Activated CD4-positive, alpha-beta T cell treated with anti-CD3 and anti-CD28 coated beads, Interleukin-2, amount 50 U/mL, for 16 hours (primary cell): ENCODE data around the gene TMEM17.
"Not testable (repeated sequence)": the region's sequence is repeated elsewhere in the genome, so short reads cannot be mapped to it uniquely, and the experiment has no call there.

Experiments
- DNase-seq: peaks from one replicate; pipeline ENCODE4 v3.0.0-alpha.2; 2020

Gene TMEM17, protein sequence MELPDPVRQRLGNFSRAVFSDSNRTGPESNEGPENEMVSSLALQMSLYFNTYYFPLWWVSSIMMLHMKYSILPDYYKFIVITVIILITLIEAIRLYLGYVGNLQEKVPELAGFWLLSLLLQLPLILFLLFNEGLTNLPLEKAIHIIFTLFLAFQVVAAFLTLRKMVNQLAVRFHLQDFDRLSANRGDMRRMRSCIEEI

DNA sequence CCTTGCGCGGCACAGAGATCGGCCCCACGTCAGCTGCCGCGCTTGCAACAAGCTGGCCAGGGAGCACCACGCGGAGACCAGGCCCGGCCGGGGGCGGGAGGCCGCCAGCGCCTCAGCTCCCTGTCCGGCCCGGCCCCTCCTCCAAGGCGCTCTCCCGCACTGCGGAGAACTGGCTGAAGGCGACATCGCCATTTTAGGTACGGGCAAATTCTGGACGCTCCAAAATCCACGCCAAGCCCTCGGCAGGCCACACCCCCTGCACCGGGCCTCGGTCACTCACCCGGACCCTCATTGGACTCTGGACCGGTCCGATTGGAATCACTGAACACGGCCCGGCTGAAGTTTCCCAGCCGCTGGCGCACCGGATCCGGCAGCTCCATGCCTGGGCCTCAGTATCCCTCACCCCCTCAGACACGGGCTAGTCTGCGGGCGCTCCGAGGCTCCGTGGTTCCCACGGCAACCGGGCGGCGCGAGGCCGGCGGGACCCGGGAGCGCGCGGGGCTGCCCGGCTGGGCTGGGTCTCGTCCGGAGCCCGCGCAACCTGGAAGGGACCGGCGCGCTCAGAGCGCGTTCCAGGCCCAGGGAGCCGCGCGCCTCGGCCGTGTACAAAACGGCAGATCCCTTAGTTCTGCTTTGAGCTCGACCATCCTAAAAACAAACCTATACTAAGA lies at the start of gene TMEM17:
TSS of gene TMEM17 (minus strand) at position 446 of the 671 bp plus-strand sequence. CDS start at position 380, 66 bp downstream.
- peak; percentile 71 for DNase-seq

DNA sequence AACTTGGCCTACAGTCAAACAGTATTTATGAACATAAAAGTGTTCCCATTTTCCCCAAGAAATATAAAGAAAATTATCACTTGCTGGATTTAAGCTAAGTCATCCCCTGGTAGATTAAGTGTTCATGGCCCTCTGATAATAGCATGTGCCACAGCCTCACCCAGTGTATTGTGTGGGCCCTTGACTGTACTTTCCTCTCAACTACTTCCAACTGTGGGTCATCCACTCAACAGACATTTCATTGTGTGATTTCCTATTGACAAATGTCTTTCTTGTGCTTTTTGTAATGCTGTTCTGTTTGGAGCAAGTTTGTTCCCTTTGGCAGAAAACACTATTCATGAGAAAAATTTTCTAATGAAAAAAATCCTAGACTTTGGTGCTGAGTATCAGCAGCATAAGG lies 48.4 kb upstream of the TMEM17 start:
- DNase-seq, result no peak

DNA sequence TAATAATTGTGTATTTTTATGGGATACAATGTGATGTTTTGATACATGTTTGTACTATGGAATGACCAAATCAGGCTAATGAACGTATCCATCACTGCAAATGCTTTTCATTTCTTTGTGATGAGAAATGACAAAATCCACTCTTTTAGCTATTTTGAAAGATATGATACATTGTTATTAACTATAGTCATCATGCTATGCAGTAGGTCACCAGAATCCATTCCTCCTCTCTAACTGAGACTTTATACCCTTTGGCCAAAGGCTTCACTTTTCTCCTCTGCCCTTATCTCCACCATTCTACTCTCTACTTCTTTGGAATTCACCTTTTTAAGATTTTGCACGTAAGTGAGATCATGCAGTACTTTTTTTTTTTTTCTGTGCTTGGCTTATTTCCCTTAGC lies 44.5 kb upstream of the TMEM17 start:
- no peak for DNase-seq

DNA sequence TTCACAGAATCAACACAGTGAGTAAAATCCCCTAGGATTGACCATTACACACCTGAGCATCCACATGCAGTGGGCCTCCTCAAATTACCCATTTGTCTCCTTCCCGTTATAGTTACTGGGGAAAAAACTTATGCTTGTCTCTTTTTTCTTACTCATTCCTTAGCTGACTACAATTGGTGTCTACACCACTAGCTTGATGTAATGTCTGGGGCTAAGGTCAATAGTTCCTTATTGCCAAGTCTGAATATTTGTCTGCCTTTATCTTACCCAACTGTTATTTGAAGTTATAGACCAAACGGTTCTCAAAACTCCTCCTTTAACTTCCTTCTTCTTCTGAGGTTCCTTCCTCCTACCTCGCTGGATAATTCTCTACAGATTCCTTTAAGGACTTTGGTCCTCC lies 41.9 kb upstream of the TMEM17 start:
- DNase-seq, result no peak

DNA sequence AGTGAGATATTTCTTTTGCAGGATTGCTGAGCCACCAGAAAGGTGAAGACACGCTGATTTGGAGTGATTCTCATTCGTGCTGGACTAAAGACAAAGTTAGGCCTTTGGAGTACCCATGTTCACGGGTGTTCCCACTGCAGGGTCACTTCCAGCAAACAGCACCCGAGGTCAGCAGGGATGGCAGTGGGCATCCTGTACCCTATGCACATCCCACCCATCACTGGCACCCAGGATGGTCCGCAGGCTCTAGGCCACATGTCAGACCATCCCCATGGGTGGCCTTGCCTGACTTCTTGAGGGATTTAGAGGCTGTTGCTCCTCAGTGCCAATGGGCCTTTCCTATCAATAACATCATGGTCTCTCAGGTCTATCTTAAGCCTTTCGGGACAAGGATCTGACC lies 39.3 kb upstream of the TMEM17 start:
- no peak for DNase-seq

DNA sequence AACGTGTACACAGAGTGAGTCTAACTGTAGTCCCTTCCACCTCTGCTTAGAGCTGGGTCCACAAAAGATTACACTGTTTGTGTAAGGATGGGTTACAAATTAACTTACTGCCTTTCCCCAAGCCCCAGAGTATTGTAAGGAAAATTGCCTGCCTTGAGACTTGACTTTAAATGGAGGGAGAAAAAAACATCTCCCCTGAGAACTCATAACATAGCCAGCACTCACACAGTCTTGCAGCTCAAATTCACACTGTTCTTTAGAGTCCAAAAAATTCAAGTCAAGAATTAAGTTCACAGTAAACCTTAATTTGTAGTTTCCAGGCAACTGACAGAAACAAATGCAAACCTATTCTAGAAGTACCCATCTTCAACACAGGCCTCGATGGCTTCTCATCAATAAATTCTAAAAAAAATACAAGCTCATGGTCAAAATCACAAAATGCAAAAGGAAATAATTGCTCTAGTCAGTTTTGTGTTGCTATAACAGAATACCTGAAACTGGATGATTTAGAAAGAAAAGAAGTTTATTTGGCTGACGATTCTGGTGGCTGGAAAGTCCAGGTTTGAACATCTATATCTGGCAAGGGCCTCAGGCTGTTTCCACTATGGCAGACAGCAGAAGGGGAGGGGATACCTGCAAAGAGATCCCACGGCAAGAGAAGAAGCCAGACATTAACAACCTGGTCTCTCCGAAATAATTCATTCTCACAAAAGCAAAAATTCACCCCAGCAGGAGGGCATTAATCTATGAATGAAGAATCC lies 34.6 kb upstream of the TMEM17 start:
- no peak for DNase-seq

DNA sequence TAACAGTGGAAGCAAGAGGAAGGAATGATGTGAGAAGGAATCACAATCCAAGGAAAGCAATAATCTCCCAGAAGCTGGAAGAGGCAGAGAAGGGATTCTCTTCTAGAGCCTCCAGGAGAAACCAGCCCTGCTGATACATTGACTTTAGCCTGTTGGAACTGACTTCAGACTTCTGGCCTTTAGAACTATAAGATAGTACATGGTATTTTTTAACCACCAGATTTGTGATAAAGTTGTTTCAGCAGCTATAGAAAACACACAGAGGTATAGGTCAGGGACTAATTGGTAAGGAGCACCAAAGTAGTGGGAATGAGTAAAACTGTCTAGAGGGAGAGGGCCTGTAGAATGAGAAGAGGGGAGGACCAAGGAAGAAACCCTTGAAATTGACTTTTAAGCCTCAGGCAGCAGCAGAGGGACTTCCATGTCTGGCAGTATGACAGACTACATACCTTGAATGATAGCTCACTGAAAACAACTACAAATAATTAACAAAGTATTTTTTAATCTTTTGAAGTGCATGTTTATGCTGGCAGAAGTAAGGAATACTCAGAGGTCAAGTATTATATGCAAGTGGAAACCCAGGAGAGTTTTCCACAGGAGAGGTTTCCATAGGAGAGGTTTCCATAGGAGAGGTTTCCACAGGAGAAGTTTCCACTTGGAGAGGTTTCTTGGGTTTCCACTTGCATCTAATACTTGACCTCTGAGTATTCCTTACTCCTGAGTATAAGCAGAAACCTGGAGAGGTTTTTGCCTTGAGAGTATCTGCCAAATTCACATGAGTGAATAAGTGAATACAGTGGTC lies 33.8 kb upstream of the TMEM17 start:
- no peak for DNase-seq

DNA sequence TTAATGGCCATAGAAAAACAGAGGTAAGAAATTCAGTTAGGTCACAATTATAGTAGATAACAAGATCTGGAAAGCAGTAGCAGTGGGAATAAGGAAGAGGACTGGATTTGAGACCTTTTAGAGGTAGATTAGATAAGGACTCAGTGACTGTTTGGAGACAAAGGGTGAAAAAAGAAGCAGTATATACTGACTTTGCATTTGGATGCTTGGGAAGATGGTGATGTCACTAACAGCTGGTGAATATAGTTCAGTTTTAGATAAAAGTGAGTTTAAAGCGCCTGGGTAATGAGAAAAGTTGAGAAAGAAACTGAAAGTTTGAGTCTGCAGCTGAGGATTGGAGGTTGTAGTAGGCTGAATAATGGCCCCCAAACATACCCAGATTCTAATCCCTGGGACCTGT lies 32.8 kb upstream of the TMEM17 start:
- no peak for DNase-seq

DNA sequence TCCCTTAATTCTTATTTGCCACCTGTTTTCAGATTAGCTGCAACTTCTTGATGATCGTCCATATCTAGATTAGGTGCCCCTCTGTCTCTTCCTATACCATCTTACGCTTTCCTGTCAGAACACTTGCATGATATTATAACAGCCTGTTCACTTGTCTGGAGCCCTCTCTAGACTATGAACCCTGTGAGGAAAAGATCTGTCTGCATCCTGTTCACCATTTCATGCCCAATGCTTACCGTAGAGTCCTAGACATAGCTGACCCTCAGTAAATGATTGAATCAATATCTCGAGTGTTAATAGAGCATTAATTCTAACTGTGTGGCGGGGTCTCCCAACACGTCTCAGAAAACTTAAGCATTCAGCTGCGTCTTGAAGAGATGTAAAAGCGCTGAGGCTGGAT lies 31.8 kb upstream of the TMEM17 start:
- no peak for DNase-seq

DNA sequence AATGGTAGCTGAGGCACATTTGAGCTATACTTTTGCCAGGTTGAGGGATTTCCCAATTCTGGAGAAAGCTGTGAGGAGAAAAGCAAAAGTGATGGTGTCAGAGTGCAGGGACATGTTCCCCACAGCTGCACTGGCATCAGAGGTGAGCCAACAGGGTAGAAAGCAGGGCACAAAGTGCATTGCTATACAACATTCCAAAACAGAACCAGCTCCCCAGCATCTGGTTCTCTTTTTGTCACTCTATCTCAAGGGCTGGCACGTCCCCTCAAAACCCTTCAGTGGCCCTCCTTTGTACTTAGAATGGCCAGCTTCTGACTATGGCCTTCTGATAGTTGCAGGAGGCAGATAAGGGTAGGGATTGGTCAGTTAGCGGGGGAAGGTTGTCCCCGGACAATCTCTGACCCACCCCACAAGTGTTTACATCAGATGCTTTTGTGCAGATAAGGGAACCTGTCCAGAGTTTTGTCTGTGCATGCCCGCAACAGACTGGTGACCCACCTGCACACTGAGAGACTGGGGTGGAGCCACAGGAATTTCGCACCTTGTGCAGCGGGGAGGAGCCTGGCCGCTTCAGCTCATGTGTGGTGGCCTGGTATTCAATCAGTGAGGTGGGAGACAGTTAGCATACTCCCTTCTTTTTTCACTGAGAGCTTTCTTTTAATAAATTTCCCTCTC lies 31.0 kb upstream of the TMEM17 start:
- DNase-seq, result no peak

DNA sequence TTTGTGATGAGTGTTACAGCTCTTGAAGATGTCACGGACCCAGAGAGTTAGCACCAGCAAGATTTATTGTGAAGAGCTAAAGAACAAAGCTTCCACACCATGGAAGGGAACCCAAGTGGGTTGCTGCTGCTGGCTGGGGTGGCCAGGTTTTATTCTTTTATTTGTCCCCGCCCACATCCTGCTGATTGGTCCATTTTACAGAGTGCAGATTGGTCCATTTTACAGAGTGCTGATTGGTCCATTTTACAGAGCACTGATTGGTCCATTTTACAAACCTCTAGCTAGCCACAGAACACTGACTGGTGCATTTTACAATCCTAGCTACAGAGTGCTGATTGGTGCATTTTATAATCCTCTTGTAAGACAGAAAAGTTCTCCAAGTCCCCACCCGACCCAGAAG lies 29.5 kb upstream of the TMEM17 start:
- not testable (repeated sequence) for DNase-seq

DNA sequence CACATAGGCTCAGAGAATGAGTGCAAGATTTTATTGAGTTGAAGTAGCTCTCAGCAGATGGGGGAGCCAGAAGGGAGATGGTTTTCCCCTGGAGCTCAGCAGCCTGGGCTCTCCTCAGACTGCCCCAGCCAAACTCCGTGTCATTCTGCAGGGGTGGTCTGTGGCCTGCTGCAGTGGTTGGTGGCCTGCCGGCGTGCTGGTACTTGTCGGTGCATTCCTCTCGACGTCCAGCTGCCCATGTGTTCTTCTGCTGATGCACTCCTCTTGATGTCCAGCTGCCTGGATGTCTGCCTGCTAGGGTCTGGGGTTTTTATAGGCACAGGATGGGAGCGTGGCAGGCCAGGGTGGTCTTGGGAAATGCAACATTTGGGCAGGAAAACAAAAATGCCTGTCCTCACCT lies 25.6 kb upstream of the TMEM17 start:
- DNase-seq, result no peak

DNA sequence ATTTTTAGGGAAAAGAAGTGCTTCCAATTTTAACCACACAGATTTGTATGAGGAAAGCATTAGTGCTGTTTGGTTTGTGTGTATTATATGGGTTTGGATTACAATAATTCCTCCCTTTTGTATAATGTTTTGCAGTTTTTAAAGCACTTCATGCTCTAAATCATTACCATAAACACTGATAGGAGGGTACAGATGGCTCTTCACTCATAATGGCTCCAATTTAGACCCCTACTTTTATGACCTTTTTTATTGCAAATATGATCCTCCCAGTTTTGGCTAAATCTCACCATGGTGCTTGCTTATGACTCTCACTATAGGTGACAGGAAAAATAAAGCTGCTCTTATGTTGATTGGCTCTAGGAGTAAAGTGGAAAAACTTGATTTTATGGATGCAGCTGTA lies 23.8 kb upstream of the TMEM17 start:
- no peak for DNase-seq

DNA sequence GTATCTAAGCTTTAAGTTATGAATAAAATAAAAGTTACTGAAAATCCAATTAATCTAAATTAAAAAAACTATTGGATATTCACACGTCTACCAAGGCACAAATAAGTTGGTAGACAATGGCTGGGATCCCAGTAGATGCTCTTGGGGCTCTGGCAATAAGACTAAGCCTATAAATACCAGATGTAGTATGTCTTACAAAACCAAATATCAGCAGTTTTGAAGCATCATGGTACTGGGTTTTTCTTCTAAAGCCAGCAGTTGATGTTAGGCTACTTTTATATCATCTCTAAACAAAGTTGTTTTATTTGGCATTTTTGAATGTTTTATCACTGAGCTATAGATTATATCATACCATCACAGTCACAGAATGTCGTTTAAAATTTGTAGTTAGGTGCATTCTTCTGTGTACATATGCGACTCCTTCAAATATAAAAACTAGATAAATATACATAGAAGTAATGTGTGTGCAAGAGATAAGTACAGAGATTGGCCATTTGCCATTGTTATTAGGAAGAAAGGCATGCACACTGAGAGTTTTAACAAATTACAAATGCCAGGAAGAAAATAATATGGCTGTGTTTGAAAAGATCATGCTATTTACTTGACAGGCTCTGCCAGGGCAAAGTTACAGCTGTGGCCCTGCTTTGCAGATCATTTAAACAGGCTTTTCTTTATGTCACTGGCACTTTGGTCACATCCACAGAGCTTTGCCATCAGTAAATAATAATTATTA lies 21.6 kb upstream of the TMEM17 start:
- no peak for DNase-seq

DNA sequence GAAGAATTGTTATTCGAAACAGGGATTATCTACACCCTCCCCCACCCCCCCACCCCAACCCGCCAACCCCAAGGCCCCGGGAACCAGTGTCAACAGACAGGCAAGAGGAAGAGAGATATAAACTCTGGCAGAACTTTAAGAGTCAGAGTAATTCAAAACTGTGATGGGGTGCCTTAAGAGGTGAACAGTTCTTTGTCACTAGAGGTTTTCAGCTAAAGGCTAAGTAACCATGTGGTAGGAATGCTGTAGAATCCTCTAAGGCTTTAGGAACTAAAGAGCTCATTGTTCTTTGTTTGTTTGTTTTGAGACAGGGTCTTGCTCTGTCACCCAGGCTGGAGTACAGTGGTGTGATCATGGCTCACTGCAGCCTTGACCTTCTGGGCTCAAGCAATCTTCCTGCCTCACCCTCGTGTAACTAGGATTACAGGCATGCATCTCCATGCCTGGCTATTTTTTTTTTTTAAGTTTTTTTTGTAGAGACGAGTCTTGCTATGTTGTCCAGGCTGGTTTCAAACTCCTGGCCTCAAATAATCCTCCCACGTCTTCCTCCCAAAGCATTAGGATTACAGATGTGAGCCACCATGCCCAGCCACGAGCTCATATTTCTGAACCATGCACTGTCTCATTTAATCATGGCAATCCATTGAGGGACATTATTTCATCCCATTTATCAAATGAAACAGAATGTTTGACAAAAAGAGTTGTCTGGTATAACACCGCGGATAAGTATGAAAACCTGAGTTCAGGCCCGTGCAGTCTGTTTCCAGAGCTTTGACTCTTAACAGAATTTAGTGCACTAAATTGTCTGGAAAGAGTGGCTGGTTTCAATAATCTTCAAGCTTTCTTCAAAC lies 20.8 kb upstream of the TMEM17 start:
- DNase-seq, result no peak

DNA sequence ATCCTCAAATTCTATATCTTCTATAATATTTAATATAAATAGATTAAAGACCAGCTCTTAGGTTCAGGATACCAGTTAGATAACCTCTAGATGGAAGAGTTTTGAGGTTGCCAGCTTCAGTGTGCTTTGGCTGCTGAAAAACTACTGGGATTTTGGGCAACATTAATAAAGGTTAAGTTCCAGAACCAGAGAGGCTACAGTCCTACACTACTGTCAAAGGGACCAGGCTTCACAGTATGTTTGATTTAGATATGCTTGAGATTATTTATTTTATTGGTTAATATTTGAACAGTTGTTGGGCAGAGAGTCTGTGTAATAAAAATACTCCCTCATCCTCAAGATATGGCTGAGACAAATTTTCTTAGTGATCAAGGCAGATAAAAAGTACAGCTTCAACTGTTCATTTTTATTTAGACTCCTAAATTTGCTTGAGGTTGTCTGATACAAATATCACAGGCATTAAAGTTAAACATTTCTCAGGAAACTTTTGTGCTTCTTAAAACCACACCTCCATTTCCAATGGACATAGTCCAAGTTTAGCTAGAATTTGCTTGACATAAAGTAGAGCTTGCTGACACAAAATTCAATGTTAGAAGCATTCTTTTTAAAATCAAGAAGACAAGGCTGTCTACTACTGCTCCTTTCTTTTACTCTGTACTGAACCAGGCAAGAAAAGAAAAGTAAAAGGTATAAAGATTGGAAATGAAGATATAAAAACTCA lies 19.7 kb upstream of the TMEM17 start:
- no peak for DNase-seq

DNA sequence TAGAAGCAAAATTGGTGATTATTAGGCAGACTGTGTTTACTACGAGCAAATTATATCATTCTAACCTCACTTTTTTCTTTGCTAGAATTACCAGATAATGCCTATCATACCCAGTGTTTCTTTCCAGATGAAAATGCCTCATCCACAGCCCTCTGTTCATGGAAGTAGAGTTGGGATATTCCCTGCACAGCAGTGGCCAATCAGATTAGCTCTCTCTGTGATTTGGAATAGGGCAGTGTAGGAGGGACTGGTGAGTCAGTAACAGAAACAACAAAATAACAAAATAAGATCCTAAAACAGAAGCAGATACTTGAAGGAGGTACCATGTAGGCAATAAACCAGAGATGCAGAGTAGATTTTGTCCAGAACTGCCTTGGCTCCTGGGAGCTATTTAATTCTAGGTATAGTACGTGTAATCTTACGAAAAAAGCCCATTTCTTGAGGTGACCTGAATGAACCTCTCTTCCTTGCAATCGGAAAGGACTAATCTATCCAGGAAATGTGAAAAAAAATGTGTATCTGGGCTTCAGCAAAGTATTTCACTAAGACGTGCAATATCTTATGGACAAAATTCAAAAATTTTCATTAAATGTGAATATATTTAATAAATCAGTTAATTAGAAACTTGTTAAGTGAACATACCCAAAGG lies 18.4 kb upstream of the TMEM17 start:
- DNase-seq, result no peak

DNA sequence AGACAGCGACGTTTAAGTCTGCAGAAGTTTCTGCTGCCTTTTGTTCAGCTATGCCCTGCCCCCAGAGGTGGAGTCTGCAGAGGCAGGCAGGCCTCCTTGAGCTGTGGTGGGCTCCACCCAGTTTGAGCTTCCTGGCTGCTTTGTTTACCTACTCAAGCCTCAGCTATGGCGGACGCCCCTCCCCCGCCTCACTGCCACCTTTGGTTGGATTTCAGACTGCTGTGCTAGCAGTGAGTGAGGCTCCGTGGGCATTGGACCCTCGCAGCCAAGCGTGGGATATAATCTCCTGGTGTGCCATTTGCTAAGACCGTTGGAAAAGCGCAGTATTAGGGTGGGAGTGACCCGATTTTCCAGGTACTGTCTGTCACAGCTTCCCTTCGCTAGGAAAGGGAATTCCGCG lies 15.1 kb upstream of the TMEM17 start:
- DNase-seq, result not testable (repeated sequence)

DNA sequence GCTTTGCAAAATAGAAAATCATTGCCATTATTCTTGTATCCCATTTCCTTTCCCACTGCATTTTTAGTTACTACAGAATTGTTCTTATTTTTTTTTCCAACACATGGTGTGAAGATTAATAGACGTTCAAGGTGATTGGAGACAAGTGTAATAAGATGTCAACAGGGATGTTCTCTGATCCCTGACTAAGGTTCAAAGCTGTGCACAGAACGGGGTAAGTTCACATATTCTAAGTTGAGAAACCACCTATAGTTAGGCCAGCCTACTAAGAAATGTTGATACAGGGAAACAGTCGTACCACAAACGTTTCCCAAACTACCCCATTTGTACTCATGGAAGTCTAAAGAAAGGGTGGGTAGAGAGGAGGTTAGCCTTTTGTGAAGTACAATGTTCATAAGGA lies 6.4 kb upstream of the TMEM17 start:
- DNase-seq, result no peak

DNA sequence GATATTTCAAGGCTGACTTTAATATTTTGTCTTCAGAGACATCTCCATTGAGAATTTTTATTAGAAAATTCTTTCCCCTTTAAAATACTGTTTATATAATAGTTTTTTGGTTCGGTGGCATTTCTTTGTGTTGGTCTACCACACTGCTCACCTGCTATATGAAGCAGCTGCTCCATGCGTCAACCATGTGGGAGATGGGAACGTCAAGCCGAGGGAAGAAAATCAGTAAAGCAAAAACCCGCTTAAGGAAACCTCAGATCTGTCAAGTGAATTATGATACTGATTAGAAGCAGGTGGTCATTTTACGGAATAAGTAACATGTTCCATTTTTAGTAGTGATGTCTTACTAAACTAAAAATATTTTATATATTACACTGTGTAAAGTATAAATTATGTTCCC lies 5.6 kb upstream of the TMEM17 start:
- DNase-seq, result no peak
